BE2C (cell line): Measurements from ENCODE around the gene SNX10.

Experiments
- DNase-seq: peaks from one replicate; pipeline ENCODE4 v3.0.0-alpha.2; 2020
- H3K27me3 ChIP-seq: fragments of 250-450 bp; sonication (Bioruptor Pico); 2 replicates; pipeline ENCODE4 v1.5.1; 2020; ENCODE audit warnings: mild to moderate bottlenecking
- H3K36me3 ChIP-seq: fragments of 250-450 bp; sonication (Bioruptor Pico); 2 replicates; pipeline ENCODE4 v1.5.1; 2020; ENCODE audit warnings: mild to moderate bottlenecking
- H3K4me1 ChIP-seq: fragments of 250-450 bp; sonication (Bioruptor Pico); 2 replicates; pipeline ENCODE4 v1.5.1; 2020
- H3K4me3 ChIP-seq: 2 replicates; pipeline ENCODE4 v1.5.1; 2011; ENCODE audit warnings: low read depth, low read length
- H3K9me3 ChIP-seq: fragments of 250-450 bp; sonication (Bioruptor Pico); 2 replicates; pipeline ENCODE4 v1.5.1; 2020
- CTCF ChIP-seq: IDR thresholded peaks from 2 replicates; pipeline ENCODE4 v1.5.1; 2012; ENCODE audit warnings: mild to moderate bottlenecking, low read depth, low read length

Gene SNX10

DNA sequence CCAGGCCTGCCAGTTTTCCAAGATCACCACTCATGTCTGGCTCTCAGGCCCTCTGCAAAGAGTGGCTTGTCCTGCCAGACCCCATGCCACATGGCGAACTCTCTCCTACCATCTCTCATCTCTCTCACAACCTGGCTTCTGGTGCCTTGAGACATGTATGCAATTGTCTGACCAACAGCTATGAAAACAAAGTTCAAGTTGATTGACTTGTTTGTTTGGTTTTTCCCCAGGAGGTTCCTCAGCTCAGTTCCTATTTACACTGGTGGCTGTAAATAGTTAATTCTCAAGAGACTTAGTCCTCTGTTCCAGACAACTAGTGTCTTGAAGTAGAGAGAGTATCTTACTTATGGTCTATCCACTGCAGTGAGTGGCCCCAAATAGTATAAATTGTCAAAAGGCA lies 131.8 kb downstream of the SNX10 start:
- H3K36me3 ChIP-seq, result no peaks in the 10 kb centered on the region
- no peak for TF ChIP-seq CTCF
- H3K4me3 ChIP-seq, result no peak overlapping the region
- no peaks in the 10 kb centered on the region; the same call in 1 of the 2 replicates for H3K27me3 ChIP-seq
- H3K4me1 ChIP-seq, result no peaks in the 10 kb centered on the region
- H3K9me3 ChIP-seq, result no peaks in the 10 kb centered on the region
- DNase-seq, result no peak
